Liver (tissue), 9 donors: ENCODE data around the gene CORO2A. TPM values are rescaled to one million over a fixed set of nuclear protein-coding genes. Genes with fewer than 3 reads are reported as not detected.

Source experiments
- DNase-seq: peaks from one replicate; pipeline ENCODE4 v3.0.0-alpha.2; 2017; ENCODE audit warnings: low spot score
- H3K27ac ChIP-seq, 2 donors: one replicate each; pipeline ENCODE4 v1.7.0; 2013; ENCODE audit warnings: inconsistent platforms in 2 of 2, low read length in 2 of 2, control low read depth in 1 of 2, low read depth in 1 of 2, mild to moderate bottlenecking in 1 of 2
- H3K27me3 ChIP-seq, 4 donors: one replicate each; pipeline versions ENCODE4 v1.6.1 to v1.7.0; 2013; ENCODE audit warnings: low read length in 3 of 4, inconsistent platforms in 1 of 4, mild to moderate bottlenecking in 1 of 4, moderate library complexity in 1 of 4; ENCODE audit not compliant: control insufficient read depth in 4 of 4, insufficient read depth in 4 of 4
- H3K36me3 ChIP-seq, 4 donors: one replicate each; pipeline versions ENCODE4 v1.6.1 to v1.7.0; 2013; ENCODE audit warnings: low read length in 3 of 4, mild to moderate bottlenecking in 3 of 4, low read depth in 1 of 4, moderate library complexity in 1 of 4; ENCODE audit not compliant: control insufficient read depth in 4 of 4, insufficient read depth in 3 of 4
- H3K4me1 ChIP-seq, 4 donors: one replicate each; pipeline versions ENCODE4 v1.6.1 to v1.7.0; 2013; ENCODE audit warnings: low read length in 3 of 4, mild to moderate bottlenecking in 3 of 4, moderate library complexity in 1 of 4; ENCODE audit not compliant: control insufficient read depth in 4 of 4, insufficient read depth in 4 of 4
- H3K4me3 ChIP-seq, 3 donors: one replicate each; pipeline versions ENCODE4 v1.6.1 to v1.7.0; 2013; ENCODE audit warnings: low read length in 3 of 3, control low read depth in 1 of 3, low read depth in 1 of 3, mild to moderate bottlenecking in 1 of 3
- H3K9ac ChIP-seq, 2 donors: one replicate each; pipeline ENCODE4 v1.7.0; 2013; ENCODE audit warnings: low read length in 2 of 2, mild to moderate bottlenecking in 2 of 2, moderate library complexity in 2 of 2, control low read depth in 1 of 2, low read depth in 1 of 2
- H3K9me3 ChIP-seq, 4 donors: one replicate each; pipeline versions ENCODE4 v1.6.1 to v1.7.0; 2013; ENCODE audit warnings: low read length in 3 of 4; ENCODE audit not compliant: control insufficient read depth in 4 of 4
- EGR1 ChIP-seq, 2 donors: IDR thresholded peaks; 2 replicates each; pipeline ENCODE4 v1.6.1; 2016 to 2018; ENCODE audit warnings: antibody characterized with exemption in 2 of 2, low read depth in 2 of 2
- FOXA1 ChIP-seq: IDR thresholded peaks from 2 replicates; pipeline ENCODE4 v1.6.1; 2016; ENCODE audit warnings: antibody characterized with exemption
- FOXA2 ChIP-seq: IDR thresholded peaks from 2 replicates; pipeline ENCODE4 v1.6.1; 2016; ENCODE audit warnings: antibody characterized with exemption
- GABPA ChIP-seq, 2 donors: IDR thresholded peaks in 1 of 2; conservative IDR thresholded peaks in 1 of 2; 2 replicates each; pipeline ENCODE4 v1.6.1; 2016; ENCODE audit warnings: antibody characterized with exemption in 2 of 2, mild to moderate bottlenecking in 1 of 2, moderate library complexity in 1 of 2
- HNF4A ChIP-seq, 2 donors: conservative IDR thresholded peaks; 2 replicates each; pipeline ENCODE4 v1.6.1; 2016; ENCODE audit warnings: antibody characterized with exemption in 2 of 2, mild to moderate bottlenecking in 2 of 2
- HNF4G ChIP-seq: IDR thresholded peaks from 2 replicates; pipeline ENCODE4 v1.6.1; 2016; ENCODE audit warnings: antibody characterized with exemption
- JUND ChIP-seq, 2 donors: IDR thresholded peaks; 2 replicates each; pipeline ENCODE4 v1.6.1; 2016; ENCODE audit warnings: antibody characterized with exemption in 2 of 2
- NR2F2 ChIP-seq: IDR thresholded peaks from 2 replicates; pipeline ENCODE4 v1.6.1; 2016; ENCODE audit warnings: antibody characterized with exemption
- RXRA ChIP-seq, 2 donors: IDR thresholded peaks; 2 replicates each; pipeline ENCODE4 v1.6.1; 2017 to 2018; ENCODE audit warnings: antibody characterized with exemption in 2 of 2, mild to moderate bottlenecking in 1 of 2
- SP1 ChIP-seq: IDR thresholded peaks from 2 replicates; pipeline ENCODE4 v1.6.1; 2018; ENCODE audit warnings: antibody characterized with exemption, mild to moderate bottlenecking
- YY1 ChIP-seq: IDR thresholded peaks from 2 replicates; pipeline ENCODE4 v1.6.1; 2016; ENCODE audit warnings: antibody characterized with exemption, mild to moderate bottlenecking
- WGBS: extraction: QIAGEN DNeasy Blood & Tissue Kit; methylation state at CpG from one replicate; pipeline ENCODE4 v1.1.7; 2013; 5-methylcytosine and 5-hydroxymethylcytosine counted together
- polyA plus RNA-seq, 2 donors: library from polyadenylated mRNA; stranded (reverse) in 1 of 2; unstranded in 1 of 2; fragments of 200-250 nt in 1 of 2; fragments of >200 nt in 1 of 2; fragmentation: Nextera tagmentation in 1 of 2; extraction: Ambion mirVana in 1 of 2; gene quantifications; one replicate each; pipeline versions ENCODE4 v1.2.1 to v1.2.3, GENCODE V29; 2013 to 2015
- total RNA-seq, 2 donors: library from RNA; depleted of rRNA; stranded (reverse); fragments of >200 nt; gene quantifications; one replicate each; pipeline ENCODE4 v1.2.3, GENCODE V29; 2014
- TF ChIP-seq, protein P1 (sequence below): IDR thresholded peaks from 2 replicates; pipeline ENCODE4 v1.6.1; 2016; ENCODE audit warnings: antibody characterized with exemption
- TF ChIP-seq, protein P2 (sequence below): IDR thresholded peaks from 2 replicates; pipeline ENCODE4 v1.6.1; 2016; ENCODE audit warnings: antibody characterized with exemption
- TF ChIP-seq, protein P3 (sequence below): fragments of 150-350 bp; IDR thresholded peaks from 2 replicates; pipeline ENCODE4 v1.5.1; 2017; ENCODE audit warnings: improper control_type of control experiment, low read depth, low read length; ENCODE audit not compliant: missing input control
- TF ChIP-seq, protein P4 (sequence below): IDR thresholded peaks from 2 replicates; pipeline ENCODE4 v1.6.1; 2016; ENCODE audit warnings: antibody characterized with exemption
- donor health status: healthy.
- donor health status: healthy.
- donor health status: healthy.
- donor health status: healthy.
- donor health status: healthy.

CORO2A gene
- total and polyA plus RNA-seq, 4 donors = 1.2 to 2.8 (median 1.4) TPM

DNA sequence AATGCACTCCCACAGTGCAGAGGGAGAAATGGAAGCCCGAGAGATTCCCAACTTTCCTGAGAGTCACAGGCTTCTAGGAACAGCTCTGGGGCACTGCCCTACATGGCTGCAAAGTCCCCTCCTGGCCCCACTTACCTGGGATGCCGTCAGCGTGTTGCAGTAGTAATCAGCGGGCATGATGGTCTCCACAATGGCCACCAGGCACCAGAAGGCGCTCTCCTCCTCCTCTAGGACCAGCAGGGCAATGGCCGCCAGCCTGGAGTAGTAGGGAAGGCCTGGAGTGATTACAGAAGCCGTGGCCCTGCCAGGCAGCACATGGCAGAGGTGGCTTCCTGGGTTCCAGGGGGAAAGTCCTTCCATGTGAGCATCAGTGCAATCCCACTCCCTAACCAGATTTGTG is 10.7 kb upstream of the CORO2A start:
- 95% methylated on average over 7 of the region's 7 CpGs for WGBS
- Histone ChIP-seq H3K9me3 (no peaks in the 10 kb centered on the region), H3K4me3 (no peak overlapping the region), H3K27ac (no peak overlapping the region), H3K27me3 (no peaks in the 10 kb centered on the region), H3K9ac (no peak overlapping the region), H3K36me3 (peaks cover 0 to 14% (median 7%) of the 10 kb centered on the region in 4 donors), H3K4me1 (peaks cover 0 to 5% (median 0%) of the 10 kb centered on the region in 4 donors)
- no peak for TF ChIP-seq YY1
- TF ChIP-seq, protein P1, sequence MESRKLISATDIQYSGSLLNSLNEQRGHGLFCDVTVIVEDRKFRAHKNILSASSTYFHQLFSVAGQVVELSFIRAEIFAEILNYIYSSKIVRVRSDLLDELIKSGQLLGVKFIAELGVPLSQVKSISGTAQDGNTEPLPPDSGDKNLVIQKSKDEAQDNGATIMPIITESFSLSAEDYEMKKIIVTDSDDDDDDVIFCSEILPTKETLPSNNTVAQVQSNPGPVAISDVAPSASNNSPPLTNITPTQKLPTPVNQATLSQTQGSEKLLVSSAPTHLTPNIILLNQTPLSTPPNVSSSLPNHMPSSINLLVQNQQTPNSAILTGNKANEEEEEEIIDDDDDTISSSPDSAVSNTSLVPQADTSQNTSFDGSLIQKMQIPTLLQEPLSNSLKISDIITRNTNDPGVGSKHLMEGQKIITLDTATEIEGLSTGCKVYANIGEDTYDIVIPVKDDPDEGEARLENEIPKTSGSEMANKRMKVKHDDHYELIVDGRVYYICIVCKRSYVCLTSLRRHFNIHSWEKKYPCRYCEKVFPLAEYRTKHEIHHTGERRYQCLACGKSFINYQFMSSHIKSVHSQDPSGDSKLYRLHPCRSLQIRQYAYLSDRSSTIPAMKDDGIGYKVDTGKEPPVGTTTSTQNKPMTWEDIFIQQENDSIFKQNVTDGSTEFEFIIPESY = no peak
- TF ChIP-seq, protein P2, sequence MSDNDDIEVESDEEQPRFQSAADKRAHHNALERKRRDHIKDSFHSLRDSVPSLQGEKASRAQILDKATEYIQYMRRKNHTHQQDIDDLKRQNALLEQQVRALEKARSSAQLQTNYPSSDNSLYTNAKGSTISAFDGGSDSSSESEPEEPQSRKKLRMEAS = no peak
- TF ChIP-seq, protein P3, sequence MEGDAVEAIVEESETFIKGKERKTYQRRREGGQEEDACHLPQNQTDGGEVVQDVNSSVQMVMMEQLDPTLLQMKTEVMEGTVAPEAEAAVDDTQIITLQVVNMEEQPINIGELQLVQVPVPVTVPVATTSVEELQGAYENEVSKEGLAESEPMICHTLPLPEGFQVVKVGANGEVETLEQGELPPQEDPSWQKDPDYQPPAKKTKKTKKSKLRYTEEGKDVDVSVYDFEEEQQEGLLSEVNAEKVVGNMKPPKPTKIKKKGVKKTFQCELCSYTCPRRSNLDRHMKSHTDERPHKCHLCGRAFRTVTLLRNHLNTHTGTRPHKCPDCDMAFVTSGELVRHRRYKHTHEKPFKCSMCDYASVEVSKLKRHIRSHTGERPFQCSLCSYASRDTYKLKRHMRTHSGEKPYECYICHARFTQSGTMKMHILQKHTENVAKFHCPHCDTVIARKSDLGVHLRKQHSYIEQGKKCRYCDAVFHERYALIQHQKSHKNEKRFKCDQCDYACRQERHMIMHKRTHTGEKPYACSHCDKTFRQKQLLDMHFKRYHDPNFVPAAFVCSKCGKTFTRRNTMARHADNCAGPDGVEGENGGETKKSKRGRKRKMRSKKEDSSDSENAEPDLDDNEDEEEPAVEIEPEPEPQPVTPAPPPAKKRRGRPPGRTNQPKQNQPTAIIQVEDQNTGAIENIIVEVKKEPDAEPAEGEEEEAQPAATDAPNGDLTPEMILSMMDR = no peak
- no peak for TF ChIP-seq HNF4G
- no peak for TF ChIP-seq FOXA2
- no peak for DNase-seq

DNA sequence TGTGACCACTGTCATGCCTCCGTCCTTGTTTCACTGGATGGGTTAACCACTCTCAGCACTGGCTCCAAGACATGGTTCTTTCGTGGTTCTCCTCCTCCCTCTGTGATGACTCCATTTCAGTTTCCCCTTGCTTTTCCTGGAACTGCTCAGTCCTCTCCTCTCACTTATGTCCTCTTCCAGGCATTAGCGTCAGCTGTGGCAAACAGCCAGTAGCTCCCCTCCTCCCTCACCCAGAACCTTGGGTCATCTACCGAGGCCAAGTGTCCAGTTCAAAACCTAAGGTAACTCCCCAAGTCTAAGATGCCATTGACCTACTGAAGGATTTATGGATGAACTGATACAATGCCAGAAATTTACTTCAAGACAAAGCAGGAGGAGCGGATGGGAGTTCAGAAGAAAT is 9.8 kb upstream of the CORO2A start:
- no peak for TF ChIP-seq RXRA (IDR thresholded peaks at IDR 0.05)
- WGBS = 73% methylated on average over 5 of the region's 5 CpGs
- Histone ChIP-seq H3K27ac (no peak overlapping the region), H3K4me1 (peaks cover 0 to 5% (median 0%) of the 10 kb centered on the region in 4 donors), H3K4me3 (no peak overlapping the region), H3K27me3 (no peaks in the 10 kb centered on the region), H3K36me3 (peaks cover 0 to 14% (median 7%) of the 10 kb centered on the region in 4 donors), H3K9me3 (no peaks in the 10 kb centered on the region), H3K9ac (no peak overlapping the region)
- DNase-seq = no peak

DNA sequence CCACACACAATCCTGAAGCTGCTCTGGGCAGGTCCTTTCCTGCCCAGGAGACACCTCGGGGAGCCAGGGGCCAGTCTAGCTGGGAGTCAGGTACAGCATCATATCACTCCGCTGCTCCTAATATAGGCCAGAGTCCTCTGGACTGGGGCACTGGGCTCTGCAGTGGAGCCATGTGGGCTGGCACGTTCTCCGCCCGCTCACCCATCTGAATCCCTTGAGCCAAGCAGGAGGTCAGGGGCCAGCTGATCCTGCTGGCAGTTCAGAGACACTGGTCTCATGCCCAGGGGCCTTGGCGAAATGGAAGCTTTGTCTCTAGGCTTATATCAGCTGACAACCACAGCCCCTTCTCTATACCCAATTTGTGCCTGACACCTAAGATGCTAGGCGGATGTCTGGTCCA is 9.3 kb upstream of the CORO2A start:
- Histone ChIP-seq H3K27me3 (no peaks in the 10 kb centered on the region), H3K4me1 (peaks cover 0 to 5% (median 0%) of the 10 kb centered on the region in 4 donors), H3K9me3 (no peaks in the 10 kb centered on the region), H3K4me3 (no peak overlapping the region), H3K9ac (no peak overlapping the region), H3K27ac (no peak overlapping the region), H3K36me3 (peaks cover 0 to 14% (median 7%) of the 10 kb centered on the region in 4 donors)
- TF ChIP-seq HNF4A (conservative IDR thresholded peaks at IDR 0.05) = peak in 1 of 2 donors; percentile 35
- no peak for TF ChIP-seq NR2F2
- no peak for DNase-seq
- 63% methylated on average over 7 of the region's 7 CpGs for WGBS

DNA sequence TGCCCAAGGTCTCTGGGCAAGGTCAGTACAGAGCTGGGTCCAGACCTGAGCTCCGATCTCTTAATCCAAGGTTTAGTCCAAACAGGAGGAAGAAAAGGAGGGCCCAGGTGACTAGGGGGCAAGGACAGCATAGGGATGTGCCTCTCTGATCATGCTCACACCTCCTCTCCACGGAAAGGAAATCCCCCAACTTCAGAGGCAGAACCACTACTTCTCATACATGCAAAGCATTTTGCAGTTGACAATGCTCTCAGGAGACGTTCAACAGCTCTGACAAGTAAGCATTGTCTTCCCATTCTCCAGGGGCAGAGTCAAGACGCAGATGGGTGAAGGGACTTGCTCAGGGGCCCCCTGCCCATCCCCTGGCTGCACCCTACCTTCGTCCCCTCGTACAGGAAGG is 8.7 kb upstream of the CORO2A start:
- Histone ChIP-seq H3K4me1 (peaks cover 0 to 5% (median 0%) of the 10 kb centered on the region in 4 donors), H3K4me3 (no peak overlapping the region), H3K27me3 (no peaks in the 10 kb centered on the region), H3K9ac (no peak overlapping the region), H3K27ac (no peak overlapping the region), H3K9me3 (no peaks in the 10 kb centered on the region), H3K36me3 (peaks cover 0 to 14% (median 7%) of the 10 kb centered on the region in 4 donors)
- DNase-seq = no peak
- WGBS = 93% methylated on average over 6 of the region's 6 CpGs
- TF ChIP-seq, protein P4, sequence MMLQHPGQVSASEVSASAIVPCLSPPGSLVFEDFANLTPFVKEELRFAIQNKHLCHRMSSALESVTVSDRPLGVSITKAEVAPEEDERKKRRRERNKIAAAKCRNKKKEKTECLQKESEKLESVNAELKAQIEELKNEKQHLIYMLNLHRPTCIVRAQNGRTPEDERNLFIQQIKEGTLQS = no peak
- TF ChIP-seq FOXA1 (no peak), EGR1 (IDR thresholded peaks at IDR 0.05; ENCODE audit: low read depth in 2 of 2) (no peak), RXRA (IDR thresholded peaks at IDR 0.05) (no peak), SP1 (no peak), JUND (IDR thresholded peaks at IDR 0.05) (no peak), HNF4A (conservative IDR thresholded peaks at IDR 0.05) (no peak), GABPA (IDR thresholded peaks at IDR 0.05 in 1 of 2, conservative IDR thresholded peaks at IDR 0.05 in 1 of 2) (no peak)
- TF ChIP-seq, protein P2 = no peak
- TF ChIP-seq, protein P3 = no peak
